ENCODE data around the gene VRK1. TPM values are rescaled to one million over a fixed set of nuclear protein-coding genes. Genes with fewer than 3 reads are reported as not detected.

Gene VRK1
- total and polyA plus RNA-seq, 2 of the 4 experiments (the other 2 are of a cell fraction): 14.2 to 19.9 TPM

GRCh38 chr14:96920820-96921219 is 123.6 kb downstream of the VRK1 start:
- Histone ChIP-seq H3K27me3 (ENCODE audit: control insufficient read depth, insufficient read depth, low read length) (no peaks in the 10 kb centered on the region), H2BK5ac (ENCODE audit: low read depth, low read length, poor library complexity, severe bottlenecking) (no peak overlapping the region), H2AK9ac (replicated peaks; ENCODE audit: low read depth, low read length, poor library complexity) (no peak overlapping the region), H3K79me1 (ENCODE audit: low read depth in 1 of 2, low read length in 2 of 2) (no peaks in the 10 kb centered on the region), H4K91ac (ENCODE audit: insufficient read depth, low read depth, low read length) (no peak overlapping the region), H3K9ac (ENCODE audit: low read depth, low read length) (no peak overlapping the region), H4K8ac (ENCODE audit: low read depth in 2 of 2, low read length in 2 of 2) (no peak overlapping the region), H3K18ac (ENCODE audit: low read depth, low read length) (no peak overlapping the region), H3K27ac (ENCODE audit: insufficient read depth, low read length) (no peak overlapping the region), H3K9me1 (ENCODE audit: insufficient read depth, low read length) (no peaks in the 10 kb centered on the region), H3K14ac (replicated peaks; ENCODE audit: low read depth, low read length) (no peak overlapping the region), H2BK20ac (ENCODE audit: low read depth, low read length) (no peak overlapping the region), H2AK5ac (ENCODE audit: low read depth, low read length) (no peak overlapping the region), H3K9me3 (ENCODE audit: control insufficient read depth, insufficient read depth, low read length) (peaks cover 18% of the 10 kb centered on the region; the same call in 1 of the 2 replicates), H3K4me2 (ENCODE audit: low read depth, low read length) (no peak overlapping the region), H3K4me1 (ENCODE audit: control insufficient read depth, insufficient read depth, low read length) (no peaks in the 10 kb centered on the region), H2AFZ (replicated peaks; ENCODE audit: low read length, poor library complexity) (no peak overlapping the region), H4K5ac (ENCODE audit: low read depth, low read length) (no peak overlapping the region), H3K23ac (ENCODE audit: low read depth, low read length) (no peak overlapping the region), H4K20me1 (ENCODE audit: insufficient read depth, low read length) (no peaks in the 10 kb centered on the region), H3K4ac (ENCODE audit: low read depth, low read length) (no peak overlapping the region), H3K56ac (ENCODE audit: extremely low read depth, insufficient read depth, low read length) (no peak overlapping the region), H2BK15ac (ENCODE audit: low read depth, low read length) (no peak overlapping the region), H2BK120ac (ENCODE audit: low read depth, low read length) (no peak overlapping the region), H3K4me3 (ENCODE audit: insufficient read depth, low read depth, low read length) (no peak overlapping the region), H3K36me3 (ENCODE audit: control insufficient read depth, insufficient read depth, low read length) (no peaks in the 10 kb centered on the region)
- intact Hi-C loops (cut with micrococcal nuclease): no loop called here
- ChIA-PET POLR2A (ENCODE audit: unreplicated experiment) (no interaction called here), CTCF (no interaction called here)
- dilution Hi-C loops (cut with HindIII; ENCODE audit: low sequenced_read_pairs, unreplicated experiment): no loop called here
- in situ Hi-C loops (cut with MboI; ENCODE audit: low sequenced_read_pairs): no loop called here
- DNase-seq: no peak
- no peak for ATAC-seq (ENCODE audit: low read depth)
- WGBS, 2 experiments (ENCODE audit: extremely low coverage in 2 of 2, insufficient read length in 1 of 2): 87% methylated on average over 2 of the region's 3 CpGs; no CpG with 5 or more reads in 1 of the 2 experiments
- TF ChIP-seq CHD1 (IDR thresholded peaks at IDR 0.05; ENCODE audit: low read depth, low read length) (no peak), SMC3 (IDR thresholded peaks at IDR 0.05; ENCODE audit: low read depth, low read length) (no peak), MAZ (IDR thresholded peaks at IDR 0.05; ENCODE audit: borderline replicate concordance, low read depth, low read length) (no peak), CTCF (conservative IDR thresholded peaks at IDR 0.05; ENCODE audit: low read depth, low read length) (no peak)
- no TSS peak for BruUV-seq (replicated peaks)
